K562 (cell line): Measurements from ENCODE around the gene ISLR2. TPM values are rescaled to one million over a fixed set of nuclear protein-coding genes. Genes with fewer than 3 reads are reported as not detected.

ENCODE experiments used
- AFF4 ChIP-seq: sonication (generic); formaldehyde crosslinking; IDR thresholded peaks from 2 replicates; pipeline ENCODE4 v1.8.0; 2023; ENCODE audit warnings: mild to moderate bottlenecking, missing genetic modification reagents
- CREB5 ChIP-seq: fragments of 250-450 bp; sonication (Bioruptor Pico); IDR thresholded peaks from 2 replicates; pipeline ENCODE4 v1.5.0; 2020; ENCODE audit warnings: mild to moderate bottlenecking
- PRDM10 ChIP-seq: fragments of 450-650 bp; IDR thresholded peaks from 2 replicates; pipeline ENCODE4 v1.6.1; 2018; ENCODE audit not compliant: partially characterized antibody
- THAP7 ChIP-seq: fragments of 250-450 bp; sonication (Bioruptor Pico); IDR thresholded peaks from 2 replicates; pipeline ENCODE4 v1.5.0; 2021
- XRCC4 ChIP-seq: IDR thresholded peaks from one replicate; pipeline ENCODE4 v1.6.1; 2011; ENCODE audit not compliant: insufficient read depth, insufficient read length; ENCODE audit errors: extremely low read depth
- ZBTB8A ChIP-seq: fragments of 450-650 bp; IDR thresholded peaks from 2 replicates; pipeline ENCODE4 v1.6.1; 2018; ENCODE audit warnings: mild to moderate bottlenecking, moderate library complexity; ENCODE audit not compliant: partially characterized antibody
- ZC3H4 ChIP-seq: sonication (generic); formaldehyde crosslinking; IDR thresholded peaks from 2 replicates; pipeline ENCODE4 v1.9.0; 2021; ENCODE audit warnings: missing genetic modification reagents, borderline replicate concordance
- ZNF518B ChIP-seq: fragments of 250-450 bp; sonication (Bioruptor Pico); IDR thresholded peaks from 2 replicates; pipeline ENCODE4 v1.5.0; 2021; ENCODE audit warnings: mild to moderate bottlenecking, moderate library complexity
- ZNF551 ChIP-seq: fragments of 250-450 bp; sonication (Bioruptor Pico); IDR thresholded peaks from 2 replicates; pipeline ENCODE4 v1.5.0; 2021; ENCODE audit warnings: mild to moderate bottlenecking, moderate library complexity
- ZNF639 ChIP-seq, 2 experiments: fragments of 200-800 bp in 1 of 2; sonication (Bioruptor generic) in 1 of 2; sonication (generic) in 1 of 2; formaldehyde crosslinking in 1 of 2; IDR thresholded peaks in 1 of 2; conservative IDR thresholded peaks in 1 of 2; 2 replicates each; pipeline versions ENCODE4 v1.5.0 to v1.6.1; 2016 to 2020; ENCODE audit warnings: missing compliant biosample characterization in 1 of 2, missing genetic modification characterization in 1 of 2, missing genetic modification reagents in 1 of 2
- polyA plus RNA-seq, 8 experiments: library from polyadenylated mRNA; depleted of rRNA in 4 of 8; stranded (reverse) in 5 of 8; unstranded in 3 of 8; fragments of >200 nt; fragmentation: Nextera tagmentation in 2 of 8; fragmentation: Illumina TruSeq in 1 of 8; extraction: Ambion mirVana in 2 of 8; extraction: Trizol in 1 of 8; gene quantifications; 2 replicates each; pipeline versions ENCODE4 v1.2.1 to v1.2.3, GENCODE V29; 2011 to 2014; ENCODE audit warnings: inconsistent platforms in 1 of 8, missing spikeins in 1 of 8
- total RNA-seq, 7 experiments: library from RNA; depleted of rRNA in 6 of 7; stranded (reverse); fragments of >200 nt in 6 of 7; fragmentation: Illumina TruSeq in 2 of 7; extraction: Trizol in 2 of 7; gene quantifications; 2 replicates each; pipeline versions ENCODE4 v1.2.1 to v1.2.3, GENCODE V29; 2011 to 2021; ENCODE audit warnings: low replicate concordance in 1 of 7

The ISLR2 gene
- total and polyA plus RNA-seq, 9 of the 15 experiments (the other 6 are each of a cell fraction or from before 2014, with no cell fraction given) = not detected

GRCh38 chr15:74127255-74127953 is 3.0 kb upstream of the ISLR2 start (continued):
- TF ChIP-seq CREB5 = no peak
- TF ChIP-seq ZBTB8A = no peak
- TF ChIP-seq AFF4 (CRISPR knock-in tag) = no peak
- TF ChIP-seq ZC3H4 (CRISPR knock-in tag) = no peak
- no peak for TF ChIP-seq ZNF518B
- TF ChIP-seq ZNF639 (CRISPR knock-in tag; conservative IDR thresholded peaks at IDR 0.05 in 1 of 2, IDR thresholded peaks at IDR 0.05 in 1 of 2) = no peak
- TF ChIP-seq PRDM10 = no peak
- TF ChIP-seq THAP7 (CRISPR knock-in tag) = peak; percentile 33; the same call in 1 of the 2 replicates
- no peak for TF ChIP-seq XRCC4
- no peak for TF ChIP-seq ZNF551 (CRISPR knock-in tag)
